ENCODE results near the gene TCTN1.
A peak's percentile ranks its signal among the peaks of the same experiment; 100 is the strongest.

DNA sequence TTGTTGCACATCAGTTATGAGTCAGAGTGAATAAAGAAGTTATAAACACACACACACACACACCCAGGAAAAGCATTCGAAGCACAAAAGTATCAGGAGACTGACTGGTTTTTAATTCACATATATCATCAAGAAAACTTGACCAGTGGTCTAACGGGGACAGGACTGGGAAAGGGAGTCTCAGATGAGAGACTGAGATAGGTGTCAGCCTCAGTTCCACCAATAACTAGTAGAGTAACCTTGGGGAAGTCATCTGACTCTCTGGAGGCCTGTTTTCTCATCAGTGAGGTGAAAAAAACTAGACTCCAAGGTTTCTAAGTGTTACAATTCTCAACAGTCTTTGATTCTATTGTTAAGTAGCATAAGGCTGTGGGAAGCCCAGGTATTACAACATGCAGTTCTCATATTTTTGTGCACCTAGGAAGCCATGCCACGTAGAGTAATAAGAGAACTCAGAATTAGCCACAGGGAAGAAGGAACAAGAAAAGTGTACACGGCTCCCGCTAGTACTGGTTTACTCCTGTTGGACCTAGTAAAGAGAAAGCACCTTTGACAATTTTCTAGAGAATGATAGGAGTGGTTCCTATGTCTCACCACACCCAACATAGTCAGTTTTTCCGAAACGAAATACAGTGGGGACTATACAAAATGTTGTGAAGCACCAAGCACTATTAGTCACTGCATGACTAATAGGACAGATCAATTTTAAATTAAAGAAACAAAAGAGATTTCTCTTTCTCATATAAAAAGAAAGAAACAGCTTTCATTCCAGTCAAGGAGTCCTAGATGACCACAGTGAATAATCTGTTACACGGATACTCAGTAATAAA is 35.9 kb upstream of the TCTN1 start:
- TF ChIP-seq, protein P1, sequence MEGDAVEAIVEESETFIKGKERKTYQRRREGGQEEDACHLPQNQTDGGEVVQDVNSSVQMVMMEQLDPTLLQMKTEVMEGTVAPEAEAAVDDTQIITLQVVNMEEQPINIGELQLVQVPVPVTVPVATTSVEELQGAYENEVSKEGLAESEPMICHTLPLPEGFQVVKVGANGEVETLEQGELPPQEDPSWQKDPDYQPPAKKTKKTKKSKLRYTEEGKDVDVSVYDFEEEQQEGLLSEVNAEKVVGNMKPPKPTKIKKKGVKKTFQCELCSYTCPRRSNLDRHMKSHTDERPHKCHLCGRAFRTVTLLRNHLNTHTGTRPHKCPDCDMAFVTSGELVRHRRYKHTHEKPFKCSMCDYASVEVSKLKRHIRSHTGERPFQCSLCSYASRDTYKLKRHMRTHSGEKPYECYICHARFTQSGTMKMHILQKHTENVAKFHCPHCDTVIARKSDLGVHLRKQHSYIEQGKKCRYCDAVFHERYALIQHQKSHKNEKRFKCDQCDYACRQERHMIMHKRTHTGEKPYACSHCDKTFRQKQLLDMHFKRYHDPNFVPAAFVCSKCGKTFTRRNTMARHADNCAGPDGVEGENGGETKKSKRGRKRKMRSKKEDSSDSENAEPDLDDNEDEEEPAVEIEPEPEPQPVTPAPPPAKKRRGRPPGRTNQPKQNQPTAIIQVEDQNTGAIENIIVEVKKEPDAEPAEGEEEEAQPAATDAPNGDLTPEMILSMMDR (IDR thresholded peaks at IDR 0.05; ENCODE audit: extremely low read depth in 1 of 2, insufficient read depth in 1 of 2, low read depth in 1 of 2, low read length in 2 of 2): no peak
- TF ChIP-seq FOS (IDR thresholded peaks at IDR 0.05; ENCODE audit: borderline replicate concordance, insufficient read depth, low read length): peak; percentile 66
- TF ChIP-seq POLR2AphosphoS5 (IDR thresholded peaks at IDR 0.05; ENCODE audit: insufficient read depth, low read depth, low read length): no peak
- TF ChIP-seq JUN (IDR thresholded peaks at IDR 0.05; ENCODE audit: borderline replicate concordance, insufficient read depth, insufficient read length, low read depth): no peak
